GM19438 (cell line): ENCODE measurements around the gene SF3B6.

Experiments used
- ATAC-seq: cut with Tn5 transposase; IDR thresholded peaks from one replicate; pipeline ENCODE4 v1.9.1; 2021; ENCODE audit warnings: low read depth; ENCODE audit not compliant: unreplicated experiment

The SF3B6 gene

GRCh38 chr2:24022324-24022974 lies 53.7 kb downstream of the SF3B6 start:
- ATAC-seq = no peak

GRCh38 chr2:24021122-24021998 lies 54.8 kb downstream of the SF3B6 start:
- ATAC-seq = no peak

GRCh38 chr2:24020244-24020643 lies 55.9 kb downstream of the SF3B6 start:
- no peak for ATAC-seq

GRCh38 chr2:24019729-24020128 lies 56.4 kb downstream of the SF3B6 start:
- ATAC-seq = no peak

GRCh38 chr2:24018241-24018640 lies 57.9 kb downstream of the SF3B6 start:
- no peak for ATAC-seq

- no peak for ATAC-seq
Observed at GRCh38 chr2:24017711-24018110, 58.4 kb downstream of the SF3B6 start.
